ENCODE measurements around the gene SLC35F3. TPM values are rescaled to one million over a fixed set of nuclear protein-coding genes. Genes with fewer than 3 reads are reported as not detected.

The SLC35F3 gene
- total RNA-seq, 6 experiments from 2014 or later: not detected

GRCh38 chr1:233998456-233998855 is 94.0 kb downstream of the SLC35F3 start:
- H3K27me3 ChIP-seq: no peaks in the 10 kb centered on the region
- H3K4me3 ChIP-seq: no peak overlapping the region
- intact Hi-C loops (cut with DNase I): no loop called here
- no peak overlapping the region for H3K27ac ChIP-seq
- TF ChIP-seq POLR2A (IDR thresholded peaks at IDR 0.05): no peak
- TF ChIP-seq CTCF (IDR thresholded peaks at IDR 0.05): no peak
- H3K9me3 ChIP-seq: no peaks in the 10 kb centered on the region
- DNase-seq (no peak), ATAC-seq (no peak)
- H3K36me3 ChIP-seq: no peaks in the 10 kb centered on the region
- WGBS (ENCODE audit: insufficient coverage, low coverage, low lambda C conversion rate, missing lambda C conversion rate): 60% methylated on average over 3 of the region's 3 CpGs
- no peaks in the 10 kb centered on the region for H3K4me1 ChIP-seq

- Histone ChIP-seq H3K4me3 (no peak overlapping the region), H3K27ac (no peak overlapping the region), H3K36me3 (no peaks in the 10 kb centered on the region), H3K4me1 (no peaks in the 10 kb centered on the region), H3K9me3 (no peaks in the 10 kb centered on the region), H3K27me3 (no peaks in the 10 kb centered on the region)
- TF ChIP-seq CTCF (IDR thresholded peaks at IDR 0.05): no peak
- no peak for TF ChIP-seq POLR2A (IDR thresholded peaks at IDR 0.05)
- 69% methylated on average over 6 of the region's 6 CpGs for WGBS (ENCODE audit: insufficient coverage, low coverage, low lambda C conversion rate, missing lambda C conversion rate)
- no peak for DNase-seq
- intact Hi-C loops (cut with DNase I): no loop called here
- ATAC-seq: no peak
Observed at GRCh38 chr1:233998891-233999290, 94.4 kb downstream of the SLC35F3 start.

GRCh38 chr1:234000557-234001041 is 96.1 kb downstream of the SLC35F3 start:
- Histone ChIP-seq H3K9me3 (no peaks in the 10 kb centered on the region), H3K4me1 (no peaks in the 10 kb centered on the region), H3K27me3 (no peaks in the 10 kb centered on the region), H3K27ac (no peak overlapping the region), H3K36me3 (no peaks in the 10 kb centered on the region), H3K4me3 (no peak overlapping the region)
- intact Hi-C loops (cut with DNase I): no loop called here
- ATAC-seq: no peak
- WGBS (ENCODE audit: insufficient coverage, low coverage, low lambda C conversion rate, missing lambda C conversion rate): 52% methylated on average over 5 of the region's 5 CpGs
- no peak for TF ChIP-seq POLR2A (IDR thresholded peaks at IDR 0.05)
- TF ChIP-seq CTCF (IDR thresholded peaks at IDR 0.05): no peak
- no peak for DNase-seq

GRCh38 chr1:234001817-234002216 is 97.3 kb downstream of the SLC35F3 start:
- Histone ChIP-seq H3K27me3 (no peaks in the 10 kb centered on the region), H3K27ac (no peak overlapping the region), H3K9me3 (no peaks in the 10 kb centered on the region), H3K4me3 (no peak overlapping the region), H3K36me3 (no peaks in the 10 kb centered on the region), H3K4me1 (no peaks in the 10 kb centered on the region)
- TF ChIP-seq POLR2A (IDR thresholded peaks at IDR 0.05) (no peak), CTCF (IDR thresholded peaks at IDR 0.05) (no peak)
- ATAC-seq (no peak), DNase-seq (no peak)
- intact Hi-C loops (cut with DNase I): no loop called here

GRCh38 chr1:234004591-234004990 is 100.1 kb downstream of the SLC35F3 start:
- intact Hi-C loops (cut with DNase I): no loop called here
- no peak for ATAC-seq
- TF ChIP-seq POLR2A (IDR thresholded peaks at IDR 0.05) (no peak), CTCF (IDR thresholded peaks at IDR 0.05) (no peak)
- no peaks in the 10 kb centered on the region for H3K36me3 ChIP-seq
- H3K27ac ChIP-seq: no peak overlapping the region
- H3K27me3 ChIP-seq: no peaks in the 10 kb centered on the region
- no peaks in the 10 kb centered on the region for H3K9me3 ChIP-seq
- DNase-seq: no peak
- H3K4me1 ChIP-seq: no peaks in the 10 kb centered on the region
- no peak overlapping the region for H3K4me3 ChIP-seq

Data from right lobe of liver (tissue), 6 donors.